Stomach (tissue), 9 donors: ENCODE data around the gene SACS. TPM values are rescaled to one million over a fixed set of nuclear protein-coding genes. Genes with fewer than 3 reads are reported as not detected.

Source experiments
- DNase-seq, 2 donors: peaks; one replicate each; pipeline versions ENCODE4 v3.0.0 to v3.0.0-alpha.2; 2013 to 2019
- H3K27ac ChIP-seq, 5 donors: fragments of 200-600 bp in 4 of 5; sonication (generic) in 4 of 5; one replicate each; pipeline ENCODE4 v1.5.1; 2013 to 2019; ENCODE audit warnings: mild to moderate bottlenecking in 1 of 5, moderate library complexity in 1 of 5
- H3K27me3 ChIP-seq, 3 donors: fragments of 200-600 bp; sonication (generic); one replicate each; pipeline ENCODE4 v1.5.1; 2017 to 2019; ENCODE audit warnings: mixed run types in 1 of 3
- H3K36me3 ChIP-seq, 4 donors: fragments of 200-600 bp; sonication (generic); 1 replicate in 3 of 4; 2 replicates in 1 of 4; pipeline ENCODE4 v1.5.1; 2016 to 2019
- H3K4me1 ChIP-seq, 4 donors: fragments of 200-600 bp; sonication (generic); one replicate each; pipeline ENCODE4 v1.5.1; 2016 to 2019
- H3K4me3 ChIP-seq, 4 donors: fragments of 200-600 bp; sonication (generic) in 3 of 4; one replicate each; pipeline ENCODE4 v1.5.1; 2016 to 2019; ENCODE audit warnings: mild to moderate bottlenecking in 1 of 4
- H3K9me3 ChIP-seq, 4 donors: fragments of 200-600 bp; sonication (generic); one replicate each; pipeline ENCODE4 v1.5.1; 2016 to 2019
- EP300 ChIP-seq: sonication (generic); formaldehyde crosslinking; IDR thresholded peaks from one replicate; pipeline ENCODE4 v1.6.1; 2017; ENCODE audit warnings: antibody characterized with exemption
- POLR2A ChIP-seq, 4 donors: fragments of 450-650 bp; IDR thresholded peaks; one replicate each; pipeline ENCODE4 v1.6.1; 2016; ENCODE audit warnings: antibody characterized with exemption in 4 of 4, control low read depth in 2 of 4, mild to moderate bottlenecking in 1 of 4, moderate library complexity in 1 of 4
- POLR2AphosphoS5 ChIP-seq, 3 donors: sonication (generic); formaldehyde crosslinking; IDR thresholded peaks; one replicate each; pipeline ENCODE4 v1.6.1; 2016; ENCODE audit warnings: antibody characterized with exemption in 3 of 3
- WGBS, 5 donors: extraction: QIAGEN DNeasy Blood & Tissue Kit in 3 of 5; methylation state at CpG; one replicate each; pipeline versions ENCODE4 v1.1.5 to v1.1.7; 2013 to 2018; 5-methylcytosine and 5-hydroxymethylcytosine counted together
- intact Hi-C: fragments of 100-400 bp; cut with DNase I; formaldehyde crosslinking; loops from one replicate; pipeline ENCODE4 v1.15.1; 2023; ENCODE audit warnings: low total_unique reads
- polyA plus RNA-seq, 3 donors: library from polyadenylated mRNA; stranded (reverse); fragments of 200-250 nt; gene quantifications; one replicate each; pipeline ENCODE4 v1.2.3, GENCODE V29; 2013
- total RNA-seq, 5 donors: library from RNA; depleted of rRNA; stranded (reverse); fragments of >200 nt; gene quantifications; one replicate each; pipeline versions ENCODE4 v1.1.0 to v1.2.3, GENCODE V29; 2014 to 2016
- TF ChIP-seq, protein P1 (sequence below), 7 experiments: fragments of 450-650 bp in 4 of 7; fragments of 200-600 bp in 3 of 7; sonication (generic) in 3 of 7; IDR thresholded peaks; one replicate each; pipeline ENCODE4 v1.5.1; 2016 to 2019; ENCODE audit warnings: antibody characterized with exemption in 7 of 7, control low read depth in 2 of 7, mild to moderate bottlenecking in 1 of 7
- donor health status: healthy with polysubstance abuse.
- donor health status: Bipolar disorder and iron deficiency.
- donor health status: healthy.

The SACS gene
- total and polyA plus RNA-seq, 8 donors: 1.1 to 34.0 (median 4.9) TPM

DNA sequence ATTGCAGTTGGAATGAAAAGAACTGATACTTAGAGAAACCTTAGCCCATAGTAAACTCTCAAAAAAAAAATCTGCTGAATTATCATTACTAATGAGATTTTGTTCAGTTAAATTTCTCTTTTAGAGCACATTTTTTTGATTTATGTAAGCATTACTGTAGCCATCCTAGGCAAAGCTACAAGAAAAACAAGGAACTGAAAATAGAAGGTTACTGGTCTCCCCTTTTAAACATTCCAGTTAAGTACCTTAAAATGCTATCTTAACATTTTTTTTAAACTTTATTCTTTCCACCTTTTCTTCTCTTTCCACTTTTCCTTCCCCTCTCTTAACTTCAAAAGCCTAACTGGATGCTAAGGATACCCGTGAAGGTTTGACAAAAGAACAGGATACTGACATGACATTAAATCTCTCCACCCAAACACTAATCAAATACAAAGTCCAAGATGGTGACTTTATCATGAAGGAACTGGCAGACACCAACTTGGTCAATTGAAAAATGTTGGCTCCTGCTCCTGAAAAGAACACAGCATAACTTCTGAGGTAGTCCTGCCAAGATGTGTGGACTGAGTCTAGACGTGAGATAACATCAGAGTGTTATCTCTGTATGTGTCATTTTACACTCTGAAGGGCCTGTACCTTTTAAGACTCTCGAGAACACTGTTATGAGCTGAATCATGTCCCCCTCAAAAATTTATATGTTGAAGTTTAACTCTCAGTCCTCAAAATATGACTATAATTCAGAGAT lies 29.5 kb upstream of the SACS start:
- Histone ChIP-seq H3K27ac (no peak overlapping the region), H3K27me3 (no peaks in the 10 kb centered on the region), H3K36me3 (no peaks in the 10 kb centered on the region), H3K9me3 (no peaks in the 10 kb centered on the region), H3K4me1 (peaks cover 0 to 19% (median 17%) of the 10 kb centered on the region in 4 donors), H3K4me3 (no peak overlapping the region)
- 21 to 40% (median 25%) methylated on average over 3 of the region's 3 CpGs for WGBS, 5 donors
- intact Hi-C loops: loop anchor here (10.0 kb wide), 2 partner anchors 252 to 412 kb away; no protein-coding TSS in a partner anchor
- TF ChIP-seq POLR2AphosphoS5 (IDR thresholded peaks at IDR 0.05) (no peak), EP300 (no peak), POLR2A (IDR thresholded peaks at IDR 0.05) (no peak)
- TF ChIP-seq, protein P1, sequence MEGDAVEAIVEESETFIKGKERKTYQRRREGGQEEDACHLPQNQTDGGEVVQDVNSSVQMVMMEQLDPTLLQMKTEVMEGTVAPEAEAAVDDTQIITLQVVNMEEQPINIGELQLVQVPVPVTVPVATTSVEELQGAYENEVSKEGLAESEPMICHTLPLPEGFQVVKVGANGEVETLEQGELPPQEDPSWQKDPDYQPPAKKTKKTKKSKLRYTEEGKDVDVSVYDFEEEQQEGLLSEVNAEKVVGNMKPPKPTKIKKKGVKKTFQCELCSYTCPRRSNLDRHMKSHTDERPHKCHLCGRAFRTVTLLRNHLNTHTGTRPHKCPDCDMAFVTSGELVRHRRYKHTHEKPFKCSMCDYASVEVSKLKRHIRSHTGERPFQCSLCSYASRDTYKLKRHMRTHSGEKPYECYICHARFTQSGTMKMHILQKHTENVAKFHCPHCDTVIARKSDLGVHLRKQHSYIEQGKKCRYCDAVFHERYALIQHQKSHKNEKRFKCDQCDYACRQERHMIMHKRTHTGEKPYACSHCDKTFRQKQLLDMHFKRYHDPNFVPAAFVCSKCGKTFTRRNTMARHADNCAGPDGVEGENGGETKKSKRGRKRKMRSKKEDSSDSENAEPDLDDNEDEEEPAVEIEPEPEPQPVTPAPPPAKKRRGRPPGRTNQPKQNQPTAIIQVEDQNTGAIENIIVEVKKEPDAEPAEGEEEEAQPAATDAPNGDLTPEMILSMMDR (IDR thresholded peaks at IDR 0.05): no peak
- DNase-seq: no peak

DNA sequence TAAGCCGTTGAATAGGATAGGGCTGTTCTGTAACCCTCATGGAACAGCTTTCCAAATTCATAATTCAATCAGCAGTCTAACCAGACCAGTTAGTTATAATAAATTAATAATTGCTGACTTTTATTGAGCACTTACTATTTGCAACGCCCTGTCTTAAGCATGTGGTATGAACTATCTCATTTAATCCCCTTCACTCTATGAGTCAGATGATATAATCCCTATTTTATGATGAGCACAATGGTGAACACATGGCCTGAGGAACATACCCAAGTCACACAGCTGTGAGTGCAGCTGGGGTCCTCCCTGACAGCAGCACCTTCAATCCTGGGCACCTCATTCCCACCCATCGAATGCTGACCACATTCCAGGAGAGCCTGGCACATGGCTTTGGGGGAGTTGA lies 28.0 kb upstream of the SACS start:
- TF ChIP-seq POLR2A (IDR thresholded peaks at IDR 0.05): no peak
- no peak for TF ChIP-seq POLR2AphosphoS5 (IDR thresholded peaks at IDR 0.05)
- no peak for TF ChIP-seq EP300
- TF ChIP-seq, protein P1 (IDR thresholded peaks at IDR 0.05): no peak
- WGBS, 5 donors: 79 to 84% (median 82%) methylated on average over 3 of the region's 3 CpGs
- Histone ChIP-seq H3K36me3 (no peaks in the 10 kb centered on the region), H3K9me3 (no peaks in the 10 kb centered on the region), H3K4me1 (peaks cover 0 to 10% (median 9%) of the 10 kb centered on the region in 4 donors), H3K27ac (no peak overlapping the region), H3K27me3 (no peaks in the 10 kb centered on the region), H3K4me3 (no peak overlapping the region)
- intact Hi-C loops: loop anchor here (10.0 kb wide), 2 partner anchors 253 to 413 kb away; no protein-coding TSS in a partner anchor
- no peak for DNase-seq

- H3K9me3 ChIP-seq: no peaks in the 10 kb centered on the region
- 89 to 98% (median 96%) methylated on average over 5 of the region's 5 CpGs for WGBS, 5 donors
- no peak overlapping the region for H3K27ac ChIP-seq
- no peaks in the 10 kb centered on the region for H3K36me3 ChIP-seq
- TF ChIP-seq POLR2A (IDR thresholded peaks at IDR 0.05): no peak
- TF ChIP-seq, protein P1 (IDR thresholded peaks at IDR 0.05): no peak
- no peak for TF ChIP-seq POLR2AphosphoS5 (IDR thresholded peaks at IDR 0.05)
- no peak for TF ChIP-seq EP300
- H3K27me3 ChIP-seq: no peaks in the 10 kb centered on the region
- intact Hi-C loops: loop anchor here (10.0 kb wide), 2 partner anchors 254 to 414 kb away; no protein-coding TSS in a partner anchor
- H3K4me1 ChIP-seq: peaks cover 0 to 4% (median 3%) of the 10 kb centered on the region in 4 donors
- H3K4me3 ChIP-seq: no peak overlapping the region
- no peak for DNase-seq
Measured at GRCh38 chr13:23460921-23461320, 27.4 kb upstream of the SACS start.

DNA sequence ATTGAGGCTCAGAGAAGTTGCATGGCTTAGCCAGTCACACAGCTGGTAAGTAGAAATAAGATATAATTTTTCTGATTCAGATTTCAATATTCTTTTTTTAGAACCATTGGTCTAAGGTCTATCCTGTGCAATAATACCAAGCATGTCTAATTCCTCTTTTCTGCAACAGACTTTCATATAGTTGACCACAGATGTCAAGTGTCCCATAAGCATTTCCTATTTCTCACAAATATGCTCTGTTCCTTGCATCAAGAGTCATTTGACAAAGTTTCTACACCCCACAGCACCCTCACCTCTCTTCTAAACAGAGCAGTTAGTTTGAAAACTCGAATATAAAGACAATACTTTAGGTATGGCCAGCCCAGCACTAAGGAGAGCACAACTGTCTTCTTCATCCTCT lies 26.8 kb upstream of the SACS start:
- no peaks in the 10 kb centered on the region for H3K27me3 ChIP-seq
- DNase-seq: no peak
- H3K27ac ChIP-seq: no peak overlapping the region
- H3K9me3 ChIP-seq: no peaks in the 10 kb centered on the region
- no peak overlapping the region for H3K4me3 ChIP-seq
- no peaks in the 10 kb centered on the region for H3K4me1 ChIP-seq
- intact Hi-C loops: loop anchor here (10.0 kb wide), 2 partner anchors 254 to 414 kb away; no protein-coding TSS in a partner anchor
- TF ChIP-seq, protein P1 (IDR thresholded peaks at IDR 0.05): no peak
- TF ChIP-seq EP300: no peak
- TF ChIP-seq POLR2A (IDR thresholded peaks at IDR 0.05): no peak
- no peak for TF ChIP-seq POLR2AphosphoS5 (IDR thresholded peaks at IDR 0.05)
- no peaks in the 10 kb centered on the region for H3K36me3 ChIP-seq
- 43 to 71% (median 62%) methylated on average over 1 of the region's 1 CpG for WGBS, 5 donors
